HS-27A (cell line): ENCODE data around the gene GRWD1.
A peak's percentile ranks its signal among the peaks of the same experiment; 100 is the strongest.

Source experiments
- DNase-seq: peaks from one replicate; pipeline ENCODE4 v3.0.0-alpha.2; 2012; ENCODE audit warnings: low read depth, missing footprints

Gene GRWD1

DNA sequence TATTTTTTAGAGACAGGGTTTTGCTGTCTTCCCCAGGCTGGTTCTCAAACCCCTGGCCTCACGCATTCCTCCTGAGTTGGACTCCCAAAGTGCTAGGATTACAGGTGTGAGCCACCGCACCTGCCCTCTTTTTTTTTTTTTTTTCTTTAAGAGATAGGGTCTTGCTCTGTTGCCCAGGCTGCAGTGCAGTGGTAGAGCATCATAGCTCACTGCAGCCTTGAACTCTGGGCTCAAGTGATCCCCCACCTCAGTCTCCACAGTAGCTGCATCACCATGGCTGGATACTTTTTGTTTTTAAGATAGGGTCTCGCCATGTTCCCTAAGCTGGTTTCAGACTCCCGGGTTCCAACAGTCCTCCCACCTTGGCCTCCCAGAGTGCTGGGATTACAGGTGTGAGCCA, 11.1 kb downstream of the GRWD1 start:
- DNase-seq: no peak

- no peak for DNase-seq
Measured at GRCh38 chr19:48458016-48458415, 12.2 kb downstream of the GRWD1 start.

DNA sequence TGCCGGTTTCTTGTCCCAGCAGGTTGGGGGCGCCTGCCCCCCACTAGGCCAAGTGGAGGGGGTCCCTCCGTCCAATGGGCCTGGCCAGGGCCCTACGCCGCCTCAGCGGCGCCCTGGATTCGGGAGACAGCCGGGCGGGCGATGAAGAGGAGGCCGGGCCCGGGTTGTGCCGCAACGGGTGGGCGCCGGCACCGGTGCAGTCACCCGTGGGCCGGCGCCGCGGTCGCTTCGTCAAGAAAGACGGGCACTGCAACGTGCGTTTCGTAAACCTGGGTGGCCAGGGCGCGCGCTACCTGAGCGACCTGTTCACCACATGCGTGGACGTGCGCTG, 15.8 kb downstream of the GRWD1 start:
- DNase-seq: no peak

DNA sequence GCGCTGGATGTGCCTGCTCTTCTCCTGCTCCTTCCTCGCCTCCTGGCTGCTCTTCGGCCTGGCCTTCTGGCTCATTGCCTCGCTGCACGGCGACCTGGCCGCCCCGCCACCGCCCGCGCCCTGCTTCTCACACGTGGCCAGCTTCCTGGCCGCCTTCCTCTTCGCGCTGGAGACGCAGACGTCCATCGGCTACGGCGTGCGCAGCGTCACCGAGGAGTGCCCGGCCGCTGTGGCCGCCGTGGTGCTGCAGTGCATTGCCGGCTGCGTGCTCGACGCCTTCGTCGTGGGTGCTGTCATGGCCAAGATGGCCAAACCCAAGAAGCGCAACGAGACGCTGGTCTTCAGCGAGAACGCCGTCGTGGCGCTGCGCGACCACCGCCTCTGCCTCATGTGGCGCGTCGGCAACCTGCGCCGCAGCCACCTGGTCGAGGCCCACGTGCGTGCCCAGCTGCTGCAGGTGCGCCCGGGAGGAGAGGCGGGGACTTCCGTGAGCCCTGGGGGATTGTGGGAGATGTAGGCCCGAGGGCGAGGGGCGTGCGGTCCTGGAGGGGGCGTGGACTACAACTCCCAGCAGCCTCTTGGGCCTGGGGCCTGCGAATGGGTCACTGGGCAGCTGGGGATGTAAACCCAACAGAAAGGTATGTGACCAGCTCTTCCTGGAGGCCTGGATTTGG, 16.3 kb downstream of the GRWD1 start:
- no peak for DNase-seq

DNA sequence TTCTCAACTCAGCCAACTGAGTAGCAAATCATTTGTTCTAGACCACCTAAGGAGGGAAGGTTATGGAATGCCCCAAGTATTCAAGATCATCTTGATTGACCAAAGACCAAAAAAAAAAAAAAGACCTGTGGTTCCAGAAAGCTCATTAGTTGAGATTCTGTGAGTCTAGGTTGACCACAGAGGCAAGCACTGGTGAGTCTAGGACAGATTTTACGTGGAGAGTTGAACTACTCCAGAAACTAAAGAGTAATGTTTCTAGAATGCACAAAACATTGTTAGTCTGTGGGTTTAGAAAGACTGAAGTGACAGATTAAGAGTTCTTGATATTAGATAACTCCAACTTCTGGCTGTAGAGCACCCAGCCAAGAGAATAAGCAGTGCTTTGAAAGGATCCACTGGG, 19.4 kb downstream of the GRWD1 start:
- DNase-seq: no peak

GRCh38 chr19:48466561-48467325, 21.0 kb downstream of the GRWD1 start:
- DNase-seq: no peak

DNA sequence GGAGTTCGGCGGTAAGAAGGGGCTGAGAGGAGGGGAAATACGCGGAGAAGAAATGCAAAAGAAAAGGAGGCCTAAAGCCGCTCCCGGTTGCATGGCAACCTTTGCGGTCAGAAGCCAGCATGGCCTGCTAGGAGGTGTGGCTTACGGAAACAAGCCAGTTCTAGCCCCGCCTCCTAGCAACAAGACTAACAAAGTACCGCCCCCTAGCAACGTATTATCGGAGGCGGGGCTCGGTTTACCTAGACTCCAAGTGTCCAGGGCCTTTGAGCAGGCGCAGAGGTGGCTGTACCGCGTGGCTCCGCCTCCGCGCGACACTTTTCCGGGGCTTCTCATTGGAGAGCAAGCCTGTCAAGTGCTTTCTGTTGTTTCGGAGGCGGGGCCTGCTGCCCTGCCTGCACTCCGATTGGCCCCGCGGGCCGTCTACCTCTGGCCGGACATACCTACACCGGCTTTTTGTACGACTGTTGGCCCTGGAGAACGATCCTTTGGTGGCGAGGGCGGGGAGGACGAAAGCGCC, 23.0 kb downstream of the GRWD1 start:
- peak; percentile 100 for DNase-seq

- no peak for DNase-seq
Measured at GRCh38 chr19:48469289-48469881, 23.6 kb downstream of the GRWD1 start, which contains the start of gene CYTH2. Gene CYTH2 (plus strand): TSS chr19:48469369. CDS start chr19:48469508, 139 bp downstream.

DNA sequence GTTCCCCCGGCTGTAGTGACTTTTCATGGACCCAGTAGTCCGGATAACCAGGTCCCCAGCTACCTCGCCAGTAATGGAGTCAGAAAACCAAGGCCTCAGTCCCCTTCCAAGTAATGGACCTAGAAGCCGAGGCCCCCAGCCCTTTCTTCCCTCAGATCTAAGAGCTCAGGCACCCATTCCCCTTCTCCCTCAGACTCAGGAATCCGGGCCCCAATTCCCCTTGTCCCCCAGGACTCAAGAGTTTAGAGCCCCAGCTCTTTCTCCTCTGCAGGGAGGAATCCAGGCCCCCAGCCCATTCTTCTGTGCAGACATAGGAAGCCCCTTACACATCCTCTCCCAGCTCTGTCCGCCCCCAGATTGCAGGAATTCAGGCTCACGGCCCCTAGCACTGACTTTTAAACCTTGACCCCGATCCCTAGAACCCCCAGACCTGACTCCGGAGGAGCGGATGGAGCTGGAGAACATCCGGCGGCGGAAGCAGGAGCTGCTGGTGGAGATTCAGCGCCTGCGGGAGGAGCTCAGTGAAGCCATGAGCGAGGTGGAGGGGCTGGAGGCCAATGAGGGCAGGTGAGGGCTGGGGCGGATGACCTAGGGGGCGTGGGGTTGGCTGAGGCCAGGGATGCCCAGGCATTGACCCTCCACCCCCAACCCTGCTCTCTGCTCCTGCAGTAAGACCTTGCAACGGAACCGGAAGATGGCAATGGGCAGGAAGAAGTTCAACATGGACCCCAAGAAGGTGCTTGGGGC, 24.3 kb downstream of the GRWD1 start:
- DNase-seq: no peak

GRCh38 chr19:48470856-48471255, 25.1 kb downstream of the GRWD1 start:
- DNase-seq: no peak

- DNase-seq: no peak
Measured at GRCh38 chr19:48471836-48472235, 26.1 kb downstream of the GRWD1 start.

- no peak for DNase-seq
Measured at GRCh38 chr19:48473161-48473966, 27.6 kb downstream of the GRWD1 start.

- no peak for DNase-seq
Measured at GRCh38 chr19:48474084-48474592, 28.4 kb downstream of the GRWD1 start.

- no peak for DNase-seq
Measured at GRCh38 chr19:48475369-48476068, 29.7 kb downstream of the GRWD1 start.

DNA sequence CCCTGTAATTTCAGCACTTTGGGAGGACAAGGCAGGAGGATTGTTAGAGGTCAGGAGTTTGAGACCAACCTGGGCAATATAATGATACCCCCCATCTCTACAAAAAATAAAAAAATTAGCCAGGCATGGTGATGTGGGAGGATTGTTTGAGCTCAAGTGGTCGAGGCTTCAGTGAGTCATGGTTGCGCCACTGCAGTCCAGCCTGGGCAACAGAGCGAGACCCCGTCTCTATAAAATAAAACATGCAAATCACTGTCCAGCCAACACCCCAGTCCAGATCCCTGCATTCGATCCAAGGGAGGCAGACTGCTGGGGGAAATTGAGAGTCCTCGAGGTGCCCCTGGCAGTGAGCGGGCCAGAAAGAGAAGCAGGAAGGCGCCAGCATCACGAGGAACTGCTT, 30.4 kb downstream of the GRWD1 start:
- no peak for DNase-seq

DNA sequence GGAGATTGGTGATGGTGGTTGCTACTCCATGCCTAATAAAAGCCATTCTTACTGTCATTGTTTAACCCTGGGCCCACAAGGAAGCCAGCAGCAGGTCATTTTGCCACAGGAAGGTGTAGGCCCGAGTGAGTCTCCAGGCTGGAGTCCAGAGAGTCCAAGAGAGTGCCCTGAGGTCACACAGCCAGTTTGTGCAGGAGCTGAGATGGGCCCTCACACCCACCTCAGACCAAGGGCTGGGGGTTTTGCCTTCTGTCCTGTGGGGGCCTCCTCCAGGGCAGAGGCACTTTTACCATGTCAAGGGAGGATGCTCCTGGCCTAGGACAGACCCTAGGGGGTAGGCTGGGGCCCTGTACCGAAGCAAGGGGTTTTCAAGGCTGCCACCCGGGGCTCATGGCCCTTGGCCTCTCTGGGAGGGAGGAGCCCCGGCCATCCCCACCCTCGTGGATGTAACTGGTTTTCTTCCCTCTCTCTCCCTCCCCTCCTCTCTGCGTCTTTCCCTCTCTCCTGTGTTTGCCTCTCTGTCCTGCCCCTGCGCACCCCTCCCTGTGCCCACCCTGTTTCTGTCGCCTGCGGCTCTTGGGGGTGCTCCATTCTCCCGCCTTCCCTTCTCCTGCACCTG, 31.4 kb downstream of the GRWD1 start:
- no peak for DNase-seq

DNA sequence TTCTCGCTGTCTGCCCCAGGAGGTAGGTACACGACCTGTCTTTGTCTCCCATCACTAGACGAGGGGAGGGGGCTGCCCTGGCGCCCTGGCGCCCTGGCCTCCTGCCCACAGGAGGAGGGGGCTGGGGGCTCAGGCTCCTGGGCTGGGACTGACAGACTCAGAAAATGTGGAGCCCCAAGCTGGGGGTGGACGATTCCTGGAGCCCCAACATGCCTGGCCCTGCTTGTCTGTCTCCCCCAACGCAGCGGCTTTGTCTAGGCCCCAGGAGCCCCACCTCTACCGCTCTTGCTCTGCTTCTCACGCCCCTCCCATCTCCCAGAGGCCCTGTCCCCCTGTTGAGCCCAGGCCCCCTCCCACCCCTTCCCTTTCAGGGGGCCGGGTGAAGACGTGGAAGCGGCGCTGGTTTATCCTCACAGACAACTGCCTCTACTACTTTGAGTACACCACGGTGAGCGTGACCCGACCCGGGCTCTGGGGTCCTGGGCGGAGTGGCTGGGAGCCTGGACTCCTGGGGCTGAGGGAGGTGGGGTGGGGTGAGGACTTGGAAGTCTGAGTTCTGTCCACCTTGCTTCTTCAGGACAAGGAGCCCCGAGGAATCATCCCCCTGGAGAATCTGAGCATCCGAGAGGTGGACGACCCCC, 32.0 kb downstream of the GRWD1 start:
- no peak for DNase-seq

- no peak for DNase-seq
Measured at GRCh38 chr19:48478339-48479256, 32.8 kb downstream of the GRWD1 start.

DNA sequence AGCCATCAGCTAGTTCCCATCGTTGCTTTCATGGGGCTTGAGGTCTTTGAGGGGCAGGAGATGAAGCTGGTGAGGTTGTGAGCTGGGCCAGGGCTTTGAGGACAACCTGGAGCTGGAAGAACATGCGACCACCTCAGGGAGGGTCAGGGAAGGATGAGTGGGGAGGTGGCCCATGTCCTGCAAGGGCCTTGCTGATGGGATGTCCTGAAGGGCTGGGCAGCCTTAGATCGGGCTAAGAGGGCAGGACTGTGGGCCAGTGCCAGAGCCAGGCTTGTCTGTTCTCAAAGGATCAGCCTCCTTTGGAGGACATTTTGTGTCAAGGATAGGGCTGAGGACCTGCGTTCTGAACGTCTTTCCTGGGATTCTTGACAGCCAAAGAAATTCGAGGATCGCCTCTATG, 33.9 kb downstream of the GRWD1 start:
- DNase-seq: no peak
